Lung (tissue), 12 donors: Measurements from ENCODE around the gene ROR1. TPM values are rescaled to one million over a fixed set of nuclear protein-coding genes. Genes with fewer than 3 reads are reported as not detected.

Source experiments
- ATAC-seq: fragments of 200-7000 bp; cut with Tn5 transposase; one replicate; pipeline ENCODE4 v1.9.1; 2020; ENCODE audit warnings: moderate number of reproducible peaks; ENCODE audit not compliant: insufficient read depth, low FRiP score
- DNase-seq, 3 donors: peaks; one replicate each; pipeline ENCODE4 v3.0.0-alpha.2; 2013 to 2017
- H3K27ac ChIP-seq, 2 donors: one replicate each; pipeline ENCODE4 v1.5.1; 2013; ENCODE audit warnings: mild to moderate bottlenecking in 2 of 2, moderate library complexity in 2 of 2, control low read depth in 1 of 2, inconsistent platforms in 1 of 2, low read depth in 1 of 2, low read length in 1 of 2
- H3K27me3 ChIP-seq, 3 donors: one replicate each; pipeline ENCODE4 v1.5.1; 2013; ENCODE audit warnings: low read length in 2 of 3; ENCODE audit not compliant: control insufficient read depth in 3 of 3, insufficient read depth in 3 of 3
- H3K36me3 ChIP-seq, 4 donors: one replicate each; pipeline ENCODE4 v1.5.1; 2013; ENCODE audit warnings: low read length in 4 of 4, mild to moderate bottlenecking in 1 of 4, moderate library complexity in 1 of 4; ENCODE audit not compliant: control insufficient read depth in 4 of 4, insufficient read depth in 4 of 4
- H3K4me1 ChIP-seq, 5 donors: one replicate each; pipeline ENCODE4 v1.5.1; 2013; ENCODE audit warnings: low read length in 5 of 5, mild to moderate bottlenecking in 2 of 5, moderate library complexity in 1 of 5; ENCODE audit not compliant: control insufficient read depth in 5 of 5, insufficient read depth in 5 of 5
- H3K4me3 ChIP-seq: one replicate; pipeline ENCODE4 v1.5.1; 2013; ENCODE audit warnings: mild to moderate bottlenecking, control low read depth, moderate library complexity
- H3K9ac ChIP-seq, 2 donors: one replicate each; pipeline ENCODE4 v1.5.1; 2013; ENCODE audit warnings: low read length in 2 of 2, control low read depth in 1 of 2; ENCODE audit not compliant: insufficient read depth in 1 of 2
- H3K9me3 ChIP-seq, 4 donors: one replicate each; pipeline ENCODE4 v1.5.1; 2013; ENCODE audit warnings: low read length in 3 of 4, mild to moderate bottlenecking in 1 of 4, moderate library complexity in 1 of 4; ENCODE audit not compliant: control insufficient read depth in 4 of 4, insufficient read depth in 3 of 4
- CTCF ChIP-seq: IDR thresholded peaks from 2 replicates; pipeline ENCODE4 v1.5.1; 2012; ENCODE audit warnings: mild to moderate bottlenecking; ENCODE audit errors: control extremely low read depth, extremely low read depth
- WGBS, 2 donors: extraction: QIAGEN DNeasy Blood & Tissue Kit; methylation state at CpG; one replicate each; pipeline ENCODE4 v1.1.7; 2013; 5-methylcytosine and 5-hydroxymethylcytosine counted together
- polyA plus RNA-seq, 2 donors: library from polyadenylated mRNA; stranded (reverse); fragments of 200-250 nt; gene quantifications; one replicate each; pipeline ENCODE4 v1.2.1, GENCODE V29; 2013
- total RNA-seq, 2 donors: library from RNA; depleted of rRNA in 1 of 2; stranded (reverse); fragments of >200 nt in 1 of 2; gene quantifications; one replicate each; pipeline ENCODE4 v1.2.1, GENCODE V29; 2014 to 2021
- donor health status: control.
- donor health status: control.
- donor health status: Bipolar disorder and iron deficiency.
- donor health status: healthy.
- donor health status: DM: yes; HTN: yes; CAD: no.

Gene ROR1
- total and polyA plus RNA-seq, 4 donors: 2.9 to 47.0 (median 14.0) TPM

- DNase-seq (no peak), ATAC-seq (no peak)
- TF ChIP-seq CTCF: no peak
- Histone ChIP-seq H3K9ac (no peak overlapping the region), H3K9me3 (no peaks in the 10 kb centered on the region), H3K4me1 (peaks cover 2 to 36% (median 9%) of the 10 kb centered on the region in 5 donors), H3K4me3 (no peak overlapping the region), H3K36me3 (peaks cover 0 to 23% (median 11%) of the 10 kb centered on the region in 4 donors), H3K27me3 (no peaks in the 10 kb centered on the region), H3K27ac (no peak overlapping the region)
- WGBS, 2 donors: 87% methylated on average over 3 of the region's 3 CpGs
These were observed 392.8 kb downstream of the ROR1 start for GRCh38 chr1:64166629-64167028.

- H3K27me3 ChIP-seq: no peaks in the 10 kb centered on the region
- peaks cover 0 to 23% (median 11%) of the 10 kb centered on the region in 4 donors for H3K36me3 ChIP-seq
- 59 to 73% methylated on average over 2 of the region's 2 CpGs for WGBS, 2 donors
- no peak overlapping the region for H3K27ac ChIP-seq
- no peak for ATAC-seq
- no peak for TF ChIP-seq CTCF
- DNase-seq: no peak
- no peak overlapping the region for H3K9ac ChIP-seq
- H3K4me3 ChIP-seq: no peak overlapping the region
- peaks cover 4 to 36% (median 14%) of the 10 kb centered on the region in 5 donors for H3K4me1 ChIP-seq
- no peaks in the 10 kb centered on the region for H3K9me3 ChIP-seq
These were observed 393.4 kb downstream of the ROR1 start for GRCh38 chr1:64167176-64167575.

- WGBS, 2 donors: 91 to 95% methylated on average over 1 of the region's 1 CpG
- Histone ChIP-seq H3K36me3 (peaks cover 0 to 21% (median 11%) of the 10 kb centered on the region in 4 donors), H3K27ac (no peak overlapping the region), H3K9me3 (no peaks in the 10 kb centered on the region), H3K9ac (no peak overlapping the region), H3K27me3 (no peaks in the 10 kb centered on the region), H3K4me1 (peaks cover 6 to 48% (median 23%) of the 10 kb centered on the region in 5 donors), H3K4me3 (no peak overlapping the region)
- DNase-seq: peak; percentile 88 to 97 (median 96)
- no peak for ATAC-seq
- no peak for TF ChIP-seq CTCF
These were observed 397.4 kb downstream of the ROR1 start for GRCh38 chr1:64171246-64171645.

GRCh38 chr1:64171797-64172281 is 398.0 kb downstream of the ROR1 start:
- peak in 2 of 3 donors; percentile 77 to 85 for DNase-seq
- Histone ChIP-seq H3K4me3 (no peak overlapping the region), H3K9me3 (no peaks in the 10 kb centered on the region), H3K27me3 (no peaks in the 10 kb centered on the region), H3K36me3 (peaks cover 0 to 21% (median 10%) of the 10 kb centered on the region in 4 donors), H3K9ac (peak overlapping the region in 1 of 2 donors; percentile 23), H3K27ac (no peak overlapping the region), H3K4me1 (peaks cover 6 to 54% (median 23%) of the 10 kb centered on the region in 5 donors)
- 19 to 27% methylated on average over 3 of the region's 3 CpGs for WGBS, 2 donors
- no peak for TF ChIP-seq CTCF
- ATAC-seq: peak; percentile 77
